Heart right ventricle (tissue), 16 donors: Measurements from ENCODE around the gene SEC14L1. TPM values are rescaled to one million over a fixed set of nuclear protein-coding genes. Genes with fewer than 3 reads are reported as not detected.

Source experiments
- ATAC-seq, 8 donors: fragments of 200-7000 bp; cut with Tn5 transposase; one replicate each; pipeline ENCODE4 v1.9.1; 2020; ENCODE audit warnings: mild to moderate bottlenecking in 8 of 8, moderate library complexity in 8 of 8, moderate number of reproducible peaks in 1 of 8
- DNase-seq, 2 donors: peaks; one replicate each; pipeline ENCODE4 v3.0.0-alpha.2; 2020
- H3K27ac ChIP-seq, 10 donors: fragments of 200-600 bp; sonication (generic) in 2 of 10; one replicate each; pipeline versions ENCODE4 v1.5.0 to v1.8.0; 2020 to 2022; ENCODE audit warnings: mild to moderate bottlenecking in 3 of 10
- H3K27me3 ChIP-seq, 7 donors: fragments of 200-600 bp; one replicate each; pipeline ENCODE4 v1.8.0; 2021 to 2022; ENCODE audit warnings: mild to moderate bottlenecking in 2 of 7
- H3K36me3 ChIP-seq, 9 donors: fragments of 200-600 bp; sonication (generic) in 1 of 9; one replicate each; pipeline versions ENCODE4 v1.5.0 to v1.8.0; 2020 to 2022; ENCODE audit warnings: mild to moderate bottlenecking in 2 of 9
- H3K4me1 ChIP-seq, 9 donors: fragments of 200-600 bp; sonication (generic) in 1 of 9; one replicate each; pipeline versions ENCODE4 v1.5.0 to v1.8.0; 2020 to 2022; ENCODE audit warnings: mild to moderate bottlenecking in 4 of 9
- H3K4me3 ChIP-seq, 10 donors: fragments of 200-600 bp; sonication (generic) in 2 of 10; one replicate each; pipeline versions ENCODE4 v1.5.0 to v1.8.0; 2020 to 2022; ENCODE audit warnings: mild to moderate bottlenecking in 7 of 10, moderate library complexity in 2 of 10
- H3K9me3 ChIP-seq, 11 donors: fragments of 200-600 bp in 10 of 11; sonication (generic) in 2 of 11; one replicate each; pipeline versions ENCODE4 v1.5.0 to v1.8.0; 2013 to 2022; ENCODE audit warnings: mild to moderate bottlenecking in 2 of 11, control low read depth in 1 of 11, moderate library complexity in 1 of 11
- WGBS, 2 donors: extraction: QIAGEN DNeasy Blood & Tissue Kit; methylation state at CpG; one replicate each; pipeline ENCODE4 v1.1.7; 2013; ENCODE audit warnings: inconsistent platforms in 1 of 2; 5-methylcytosine and 5-hydroxymethylcytosine counted together
- intact Hi-C, 10 donors: fragments of 100-400 bp; cut with DNase I; formaldehyde crosslinking; loops; one replicate each; pipeline versions ENCODE4 v1.11.1 to v1.14.2; 2022
- polyA plus RNA-seq, 2 donors: library from polyadenylated mRNA; stranded (reverse); fragments of 200-250 nt; gene quantifications; one replicate each; pipeline ENCODE4 v1.2.3, GENCODE V29; 2013
- total RNA-seq, 10 donors: library from RNA; stranded (reverse); fragmentation: NEBNext Ultra II Directional in 3 of 10; extraction: Animal tissue kit (Norgen Biotek cat#: 25700) in 3 of 10; gene quantifications; one replicate each; pipeline versions ENCODE4 v1.2.1 to v1.2.4, GENCODE V29; 2021 to 2023
- TF ChIP-seq, protein P1 (sequence below), 9 donors: fragments of 200-600 bp; sonication (generic) in 2 of 9; IDR thresholded peaks; one replicate each; pipeline versions ENCODE4 v1.5.0 to v1.8.0; 2021 to 2022; ENCODE audit warnings: antibody characterized with exemption in 9 of 9, mild to moderate bottlenecking in 5 of 9, moderate library complexity in 1 of 9
- donor health status: Arrhythmogenic right ventricular cardiomyopathy.
- donor health status: ischemic (EF 13 %, LVEDD 7.1; RV severe dilation, severe dysfunction).
- donor health status: healthy with polysubstance abuse.
- donor health status: DM: no; HTN: yes; CAD: no.
- donor health status: DM: no; HTN: no; CAD: no.
- donor health status: ischemic (EF 25% LVEDD 6.9; RV normal size, moderate dysfunction).
- donor health status: ischemic (EF 25% LVEDD 5.7; RV mildly dilated, moderate dysfunction).
- donor health status: healthy.
- donor health status: DM: yes; HTN: yes; CAD: no.
- donor health status: Ischemic cardiomyopathy.
- donor health status: ischemic (EF 35%, LVEDD 5.7; RV mildly dilated, moderate dysfunction).
- donor health status: nonischemic (EF 11% LVEDD 7.7; RV severe dilation, severe dysfunction).
- donor health status: DM: yes; HTN: yes; CAD: no.
- donor health status: PGD.
- donor health status: ischemic (EF 29% LVEDD 5.4; RV normal size, mild dysfunction).
- donor health status: nonischemic (EF 23%, LVEDD 6.1; RV moderate dilation, normal function).

Gene SEC14L1
- total and polyA plus RNA-seq, 12 donors: 36.1 to 88.8 (median 50.0) TPM

GRCh38 chr17:77117415-77117814 is 23.4 kb upstream of the SEC14L1 start:
- Histone ChIP-seq H3K36me3 (no peaks in the 10 kb centered on the region), H3K4me3 (no peak overlapping the region), H3K27ac (peak overlapping the region; percentile 61 to 96 (median 86)), H3K9me3 (no peaks in the 10 kb centered on the region), H3K27me3 (no peaks in the 10 kb centered on the region), H3K4me1 (peaks cover 22 to 74% (median 66%) of the 10 kb centered on the region in 9 donors)
- 90 to 95% methylated on average over 4 of the region's 4 CpGs for WGBS, 2 donors
- DNase-seq (no peak), ATAC-seq (no peak)
- intact Hi-C loops: no loop called here
- TF ChIP-seq, protein P1, sequence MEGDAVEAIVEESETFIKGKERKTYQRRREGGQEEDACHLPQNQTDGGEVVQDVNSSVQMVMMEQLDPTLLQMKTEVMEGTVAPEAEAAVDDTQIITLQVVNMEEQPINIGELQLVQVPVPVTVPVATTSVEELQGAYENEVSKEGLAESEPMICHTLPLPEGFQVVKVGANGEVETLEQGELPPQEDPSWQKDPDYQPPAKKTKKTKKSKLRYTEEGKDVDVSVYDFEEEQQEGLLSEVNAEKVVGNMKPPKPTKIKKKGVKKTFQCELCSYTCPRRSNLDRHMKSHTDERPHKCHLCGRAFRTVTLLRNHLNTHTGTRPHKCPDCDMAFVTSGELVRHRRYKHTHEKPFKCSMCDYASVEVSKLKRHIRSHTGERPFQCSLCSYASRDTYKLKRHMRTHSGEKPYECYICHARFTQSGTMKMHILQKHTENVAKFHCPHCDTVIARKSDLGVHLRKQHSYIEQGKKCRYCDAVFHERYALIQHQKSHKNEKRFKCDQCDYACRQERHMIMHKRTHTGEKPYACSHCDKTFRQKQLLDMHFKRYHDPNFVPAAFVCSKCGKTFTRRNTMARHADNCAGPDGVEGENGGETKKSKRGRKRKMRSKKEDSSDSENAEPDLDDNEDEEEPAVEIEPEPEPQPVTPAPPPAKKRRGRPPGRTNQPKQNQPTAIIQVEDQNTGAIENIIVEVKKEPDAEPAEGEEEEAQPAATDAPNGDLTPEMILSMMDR (IDR thresholded peaks at IDR 0.05): no peak

DNA sequence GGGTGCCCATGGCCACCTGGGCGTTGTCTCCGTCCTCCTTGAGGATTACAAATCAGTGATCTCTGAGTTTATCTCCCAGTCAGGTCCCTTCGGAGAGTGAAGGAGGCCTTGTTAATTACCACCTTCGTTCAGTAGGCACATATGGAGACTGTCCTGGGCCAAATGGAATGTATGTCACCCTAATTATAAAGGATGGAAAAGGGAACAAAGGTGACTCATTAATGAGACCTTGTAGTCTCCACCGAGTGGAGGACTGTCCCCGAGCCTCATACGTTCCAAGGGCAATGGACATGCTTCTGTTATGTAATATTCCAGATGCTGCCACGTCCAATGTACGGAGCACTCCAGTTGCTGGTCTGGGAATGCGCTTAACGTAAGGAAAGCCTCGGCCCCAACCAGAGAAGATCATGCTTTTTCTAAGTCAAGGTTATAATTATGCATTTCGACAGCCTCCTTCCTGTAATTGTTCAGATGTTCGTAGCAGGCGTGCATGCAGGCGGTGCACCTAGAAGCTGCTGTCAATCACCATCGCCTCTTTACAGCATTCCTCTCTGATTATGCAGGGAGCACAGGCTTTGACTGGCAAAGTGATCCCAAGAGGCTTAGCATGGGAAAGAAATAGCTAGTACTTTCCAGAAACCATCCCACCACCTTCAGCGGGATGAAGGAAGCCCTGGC is 22.4 kb upstream of the SEC14L1 start:
- TF ChIP-seq, protein P1 (IDR thresholded peaks at IDR 0.05): no peak
- WGBS, 2 donors: 63 to 68% methylated on average over 18 of the region's 18 CpGs
- H3K4me1 ChIP-seq: peaks cover 22 to 78% (median 71%) of the 10 kb centered on the region in 9 donors
- peak overlapping the region; percentile 61 to 96 (median 86) for H3K27ac ChIP-seq
- H3K4me3 ChIP-seq: no peak overlapping the region
- H3K36me3 ChIP-seq: no peaks in the 10 kb centered on the region
- DNase-seq: peak in 1 of 2 donors; percentile 35
- H3K9me3 ChIP-seq: no peaks in the 10 kb centered on the region
- H3K27me3 ChIP-seq: no peaks in the 10 kb centered on the region
- intact Hi-C loops: no loop called here
- ATAC-seq: peak; percentile 63 to 84 (median 76)

GRCh38 chr17:77119668-77120301 is 21.0 kb upstream of the SEC14L1 start:
- H3K4me1 ChIP-seq: peaks cover 22 to 90% (median 84%) of the 10 kb centered on the region in 9 donors
- H3K9me3 ChIP-seq: no peaks in the 10 kb centered on the region
- peak overlapping the region; percentile 61 to 96 (median 86) for H3K27ac ChIP-seq
- intact Hi-C loops: no loop called here
- H3K36me3 ChIP-seq: no peaks in the 10 kb centered on the region
- WGBS, 2 donors: 78 to 83% methylated on average over 10 of the region's 10 CpGs
- TF ChIP-seq, protein P1 (IDR thresholded peaks at IDR 0.05): no peak
- DNase-seq (no peak), ATAC-seq (no peak)
- no peaks in the 10 kb centered on the region for H3K27me3 ChIP-seq
- no peak overlapping the region for H3K4me3 ChIP-seq

DNA sequence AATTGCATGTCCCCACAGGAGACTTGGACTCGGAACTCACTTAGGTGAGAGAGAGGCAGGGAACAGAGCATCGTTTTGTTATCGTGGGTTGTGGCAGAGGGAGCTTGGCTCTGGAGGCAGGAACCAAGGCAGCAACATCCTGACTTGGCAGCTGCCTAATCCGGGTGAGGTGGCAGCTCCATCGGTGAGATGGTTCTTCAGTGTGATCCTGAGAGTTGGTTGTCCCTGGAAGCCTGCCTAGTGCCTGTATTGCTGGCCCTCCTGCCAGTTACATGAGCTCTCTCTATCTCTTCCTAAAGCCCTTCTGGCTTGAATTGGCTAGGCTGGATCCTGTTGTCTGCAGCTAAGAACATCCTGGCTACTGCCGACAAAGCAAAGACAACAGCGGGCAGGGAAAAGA is 19.9 kb upstream of the SEC14L1 start:
- peak in 3 of 8 donors; percentile 31 to 40 (median 37) for ATAC-seq
- H3K27me3 ChIP-seq: no peaks in the 10 kb centered on the region
- TF ChIP-seq, protein P1 (IDR thresholded peaks at IDR 0.05): no peak
- intact Hi-C loops: no loop called here
- no peak overlapping the region for H3K4me3 ChIP-seq
- peak overlapping the region; percentile 61 to 96 (median 86) for H3K27ac ChIP-seq
- H3K36me3 ChIP-seq: no peaks in the 10 kb centered on the region
- no peak for DNase-seq
- H3K9me3 ChIP-seq: no peaks in the 10 kb centered on the region
- 40 to 58% methylated on average over 7 of the region's 7 CpGs for WGBS, 2 donors
- H3K4me1 ChIP-seq: peaks cover 22 to 90% (median 84%) of the 10 kb centered on the region in 9 donors
